GM19395 (cell line): Measurements from ENCODE around the gene OGDH.
A peak's percentile ranks its signal among the peaks of the same experiment; 100 is the strongest.

Experiments used
- ATAC-seq: cut with Tn5 transposase; IDR thresholded peaks from one replicate; pipeline ENCODE4 v1.9.1; 2021; ENCODE audit warnings: mild to moderate bottlenecking, moderate library complexity; ENCODE audit not compliant: unreplicated experiment

Gene OGDH

DNA sequence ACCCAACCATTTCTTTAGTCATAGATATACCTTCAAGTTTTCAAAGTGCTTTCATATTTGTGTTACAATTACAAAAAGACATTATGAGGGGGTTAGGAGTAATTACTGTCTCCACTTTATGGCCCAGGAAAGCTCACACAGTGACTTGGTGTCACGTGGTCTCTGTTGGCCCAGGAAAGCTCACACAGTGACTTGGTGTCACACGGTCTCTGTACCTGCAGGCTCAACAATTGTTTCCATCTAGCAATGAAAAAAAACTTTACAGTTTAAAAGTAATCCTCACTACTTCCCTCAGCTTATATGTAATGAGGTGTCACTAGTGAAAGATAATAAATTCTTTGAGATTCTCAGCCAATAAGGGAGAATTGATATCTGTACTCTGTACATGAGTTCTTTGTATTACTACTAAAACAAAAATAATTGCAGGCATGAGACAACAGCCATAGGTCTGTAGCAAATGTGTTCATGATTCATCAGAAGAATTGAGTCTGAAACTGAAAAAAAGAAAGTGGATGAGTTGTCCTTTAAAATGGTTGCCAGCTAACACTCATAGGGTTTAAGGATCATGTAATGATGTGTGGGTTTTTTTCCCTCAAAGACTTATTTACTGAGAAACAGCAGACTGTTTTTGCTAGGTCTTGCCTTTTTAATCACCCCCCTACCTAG is 10.9 kb downstream of the OGDH start:
- no peak for ATAC-seq

DNA sequence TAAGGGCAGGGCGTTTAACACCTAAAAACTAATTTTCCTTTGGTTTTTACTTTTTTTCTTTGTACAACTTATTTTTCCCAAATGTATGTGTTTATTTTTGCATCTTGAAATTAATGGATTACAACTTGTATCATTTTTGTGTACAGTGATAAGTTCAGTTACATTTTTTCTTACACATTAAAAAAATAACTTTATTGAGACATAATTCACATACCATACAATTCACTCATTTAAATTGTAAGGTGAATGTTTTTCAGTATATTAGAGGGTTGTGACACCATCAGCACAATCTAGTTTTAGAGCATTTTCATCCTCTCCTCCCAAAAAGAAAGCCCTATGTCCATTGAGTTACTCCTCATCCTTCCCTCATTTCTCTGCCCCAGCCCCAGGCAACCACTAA is 11.6 kb downstream of the OGDH start:
- ATAC-seq: no peak

- ATAC-seq: no peak
Observed at GRCh38 chr7:44618753-44619152, 12.3 kb downstream of the OGDH start.

DNA sequence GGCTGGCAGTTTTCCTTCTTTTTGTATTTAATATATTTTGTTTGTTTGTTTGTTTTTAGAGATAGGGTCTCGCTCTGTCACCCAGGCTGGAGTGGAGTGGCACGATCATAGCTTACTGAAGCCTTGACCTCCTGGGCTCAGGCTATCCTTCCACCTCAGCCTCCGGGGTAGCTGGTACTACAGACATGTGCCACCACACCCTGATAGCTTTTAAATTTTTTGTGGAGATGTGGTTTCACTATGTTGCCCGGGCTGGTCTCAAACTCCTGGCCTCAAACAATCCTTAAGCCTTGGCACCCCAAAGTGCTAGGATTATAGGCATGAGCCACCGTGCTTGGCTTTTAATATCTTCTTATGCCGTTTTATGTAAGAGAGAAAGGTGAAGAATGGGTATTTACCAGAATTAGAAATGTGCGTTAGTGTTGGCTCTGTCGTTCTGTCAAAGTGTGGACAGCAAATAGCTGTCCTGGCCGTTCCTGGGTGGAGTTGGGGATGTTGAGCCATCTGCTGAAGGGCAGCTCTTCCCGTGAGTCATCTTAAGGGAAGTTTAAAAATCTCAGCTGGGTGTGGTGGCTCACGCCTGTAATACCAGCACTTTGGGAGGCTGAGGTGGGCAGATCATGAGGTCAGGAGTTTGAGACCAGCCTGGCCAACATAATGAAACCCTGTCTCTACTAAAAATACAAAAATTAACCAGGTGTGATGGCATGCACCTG is 14.8 kb downstream of the OGDH start:
- ATAC-seq: no peak

DNA sequence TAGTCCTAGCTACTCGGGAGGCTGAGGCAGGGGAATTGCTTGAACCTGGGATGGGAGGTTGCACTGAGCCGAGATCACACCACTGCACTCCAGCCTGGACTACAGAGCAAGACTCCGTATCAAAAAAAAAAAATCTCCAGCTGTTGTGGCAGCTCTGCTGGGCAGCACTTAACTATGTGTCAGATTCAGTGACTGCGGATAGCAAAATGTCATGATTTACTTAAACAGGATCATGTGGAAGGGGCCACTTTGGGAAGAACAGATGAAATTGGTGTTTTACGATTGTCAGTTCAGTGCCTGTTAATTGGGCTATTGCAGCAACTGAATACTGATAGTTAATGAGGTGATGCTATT is 15.3 kb downstream of the OGDH start:
- ATAC-seq: no peak

DNA sequence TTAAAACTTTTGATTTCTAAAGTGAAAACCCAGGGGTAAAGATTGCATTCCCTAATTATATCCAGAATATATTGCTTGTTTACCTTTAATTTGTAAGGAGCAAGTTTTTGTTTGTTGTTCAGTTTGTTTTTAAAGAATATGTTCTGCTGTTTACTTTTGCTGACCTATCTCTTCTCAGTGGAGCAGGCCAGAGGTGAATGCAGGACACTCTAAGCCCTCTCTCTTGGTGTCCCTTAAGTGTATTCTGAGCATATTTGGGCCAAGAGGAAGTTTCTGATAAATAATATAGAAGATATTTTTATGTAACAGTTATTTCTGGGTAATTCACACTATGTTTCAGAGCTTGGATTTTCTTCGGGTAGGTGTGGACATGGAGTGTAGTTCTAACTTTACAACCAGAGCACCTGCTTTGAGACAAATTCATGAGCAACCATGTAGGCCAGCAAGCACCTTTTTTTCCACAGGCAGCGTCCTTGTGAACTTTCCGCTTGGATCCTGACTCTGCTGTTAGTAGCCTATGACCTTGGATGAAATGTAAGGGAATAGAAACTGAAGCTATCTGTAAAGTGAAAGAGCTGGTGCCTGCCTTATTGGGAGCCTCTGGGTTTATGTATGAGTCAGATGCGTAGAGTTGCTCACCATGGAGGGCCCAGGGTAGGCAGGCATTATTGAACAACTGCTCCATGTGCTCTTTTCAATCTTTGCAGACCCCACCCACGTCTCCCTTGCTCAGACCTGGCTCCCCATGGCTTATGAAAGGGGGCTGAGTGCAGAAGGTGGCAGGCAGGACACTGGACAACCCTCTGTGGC is 16.1 kb downstream of the OGDH start:
- ATAC-seq: peak; percentile 77

GRCh38 chr7:44624318-44624717 is 17.9 kb downstream of the OGDH start:
- ATAC-seq: no peak

GRCh38 chr7:44625526-44626471 is 19.4 kb downstream of the OGDH start:
- ATAC-seq: no peak

GRCh38 chr7:44626620-44627019 is 20.2 kb downstream of the OGDH start:
- no peak for ATAC-seq

DNA sequence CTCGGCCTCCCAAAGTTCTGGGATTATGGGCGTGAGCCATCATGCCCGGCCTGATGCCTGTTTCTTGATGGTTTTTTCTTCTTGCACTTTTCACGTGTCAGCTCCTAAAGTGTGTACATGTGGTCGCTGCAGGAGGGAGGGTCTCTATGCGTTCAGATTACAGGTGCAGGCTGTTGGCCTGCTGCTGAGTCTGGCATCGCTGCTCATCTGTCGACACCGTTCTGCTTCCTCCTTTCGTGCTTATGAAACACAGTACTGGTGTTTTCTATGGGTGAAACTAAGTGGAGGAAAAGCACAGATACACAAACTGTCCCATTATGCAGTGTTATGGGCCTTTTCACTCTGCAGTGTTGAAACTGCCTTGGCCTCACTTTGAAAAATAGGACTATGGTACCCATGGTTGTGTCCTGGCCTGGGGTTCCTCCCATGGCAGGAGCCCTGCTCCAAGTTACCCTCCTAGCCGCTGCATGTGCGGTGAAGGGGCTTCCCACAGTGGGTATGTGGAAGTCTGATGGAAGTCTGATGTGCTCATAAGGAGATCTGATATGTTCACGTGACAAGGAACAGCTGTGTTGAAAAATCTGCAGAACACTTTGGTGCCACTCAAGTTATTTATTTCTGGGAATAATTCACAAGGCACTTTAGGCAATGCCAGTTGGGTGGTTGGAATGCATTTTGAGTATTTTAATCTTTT is 23.5 kb downstream of the OGDH start:
- peak; percentile 50 for ATAC-seq

DNA sequence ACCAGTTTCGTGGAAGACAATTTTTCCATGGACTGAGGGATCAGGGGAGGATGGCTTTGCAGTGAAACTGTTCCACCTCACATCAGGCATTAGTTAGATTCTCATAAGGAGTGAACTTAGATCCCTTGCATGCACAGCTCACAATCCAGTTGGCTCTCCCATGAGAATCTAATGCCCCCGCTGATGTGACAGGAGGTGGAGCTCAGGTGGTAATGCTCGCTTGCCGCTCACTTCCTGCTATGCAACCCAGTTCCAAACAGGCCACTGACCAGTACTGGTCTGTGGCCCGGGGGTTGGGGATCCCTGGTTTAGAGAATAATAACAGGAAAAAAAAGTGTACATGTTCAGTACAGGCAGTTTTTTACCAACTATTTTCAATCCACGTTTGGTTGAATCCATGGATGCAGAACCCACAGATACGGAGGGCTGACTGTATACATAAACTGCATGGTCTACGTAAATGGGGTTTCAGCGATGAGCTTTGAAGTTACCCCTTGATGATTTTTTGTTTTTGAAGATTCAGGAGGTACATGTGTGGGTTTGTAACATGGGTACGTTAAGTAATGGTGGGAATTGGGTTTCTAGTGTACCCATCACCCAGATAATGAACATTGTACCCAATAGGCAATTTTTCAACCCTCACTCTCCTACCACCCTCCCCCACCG is 24.5 kb downstream of the OGDH start:
- ATAC-seq: no peak

DNA sequence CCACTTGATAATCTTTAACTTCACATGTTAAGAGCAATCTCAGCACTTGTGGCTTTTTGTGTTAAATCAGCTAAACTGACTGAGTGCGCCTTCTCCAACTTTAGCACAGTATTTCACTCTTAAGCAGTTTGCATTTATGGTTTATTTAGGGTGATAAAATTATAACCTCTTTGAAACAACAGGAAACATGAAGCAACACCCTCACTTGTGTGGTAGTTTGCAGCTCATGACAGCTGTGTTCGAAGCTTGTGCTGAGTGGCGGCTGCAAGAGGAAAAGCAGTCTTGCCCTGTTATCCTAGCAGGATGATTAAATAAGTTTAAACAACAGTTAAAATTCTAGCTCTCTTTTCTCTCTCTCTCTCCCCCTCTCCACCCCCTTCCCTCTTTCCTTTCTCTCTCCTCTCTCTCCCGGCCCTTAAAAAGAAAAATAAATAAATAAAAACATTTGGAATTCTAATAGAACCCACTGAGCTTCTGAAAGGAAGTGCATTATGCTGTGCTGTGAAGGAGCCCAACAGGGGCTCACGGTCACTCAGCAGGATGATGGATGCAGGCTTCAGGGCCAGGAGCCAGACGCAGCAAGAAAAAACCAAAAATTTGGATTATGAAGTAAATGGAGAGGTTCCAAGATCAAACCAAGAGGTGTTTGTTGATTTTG is 25.2 kb downstream of the OGDH start:
- ATAC-seq: no peak

DNA sequence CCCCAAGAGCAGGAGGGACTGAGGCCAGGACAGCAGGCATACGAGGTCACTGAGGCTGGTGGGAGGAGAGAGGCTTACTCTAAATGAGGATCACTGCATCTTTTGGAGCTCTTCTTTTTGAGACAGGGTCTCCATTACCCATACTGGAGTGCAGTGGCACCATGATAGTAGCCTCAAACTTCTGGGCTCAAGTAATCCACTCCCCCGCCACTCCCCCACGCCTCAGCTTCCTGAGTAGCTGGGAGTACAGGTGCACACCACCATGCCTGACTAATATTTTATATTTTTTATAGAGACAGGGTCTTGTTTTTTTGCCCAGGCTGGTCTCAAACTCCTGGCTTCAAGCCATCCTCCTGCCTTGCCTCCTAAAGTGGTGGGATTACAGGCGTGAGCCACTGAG is 25.8 kb downstream of the OGDH start:
- ATAC-seq: no peak

DNA sequence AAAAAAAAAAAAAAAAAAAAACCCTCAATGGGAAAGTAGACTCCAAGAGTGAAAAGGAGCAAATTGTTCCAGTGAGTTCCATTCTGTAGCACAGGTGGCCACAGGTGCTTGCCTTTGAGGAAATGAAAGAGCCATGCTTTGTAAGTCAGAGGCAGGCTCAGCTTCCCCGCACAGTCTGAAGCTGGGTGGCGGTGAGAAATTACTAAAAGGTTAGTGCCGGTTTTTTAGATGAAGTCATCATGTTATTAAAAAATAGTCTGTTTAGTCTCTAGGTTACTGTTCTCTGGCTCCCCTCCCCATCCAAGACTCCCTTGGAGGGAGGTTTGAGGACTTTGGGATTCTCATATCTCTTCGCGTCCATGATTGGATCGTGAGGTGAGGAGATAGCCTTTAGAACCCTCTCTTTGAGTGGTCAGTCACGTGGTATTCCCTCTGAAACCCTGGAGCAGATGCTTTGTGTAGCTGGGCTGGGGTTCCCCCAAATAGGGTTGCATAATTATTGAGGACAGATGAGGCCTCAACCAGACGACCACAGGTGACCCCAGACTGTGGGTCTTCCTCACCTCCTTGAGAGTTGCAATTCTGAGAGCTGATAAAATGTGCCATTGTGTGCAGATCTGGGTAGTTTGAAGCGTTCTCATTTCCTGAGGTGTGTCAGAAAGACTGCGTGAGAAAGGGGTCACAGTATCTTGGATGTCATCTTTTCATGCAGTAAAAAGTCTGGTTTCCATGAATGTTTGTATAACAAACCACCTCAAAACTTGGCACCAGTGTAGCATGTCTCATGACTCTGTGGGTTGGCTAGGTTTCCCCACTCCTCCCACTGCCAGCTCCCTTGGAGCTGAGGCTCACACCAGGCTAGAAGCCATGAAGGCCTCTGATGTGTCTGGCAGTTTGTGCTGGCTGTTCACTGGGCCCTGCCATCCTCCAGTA is 27.1 kb downstream of the OGDH start:
- peak; percentile 67 for ATAC-seq

GRCh38 chr7:44634187-44634838 is 27.9 kb downstream of the OGDH start:
- no peak for ATAC-seq

- no peak for ATAC-seq
Observed at GRCh38 chr7:44634839-44635591, 28.6 kb downstream of the OGDH start.

GRCh38 chr7:44636041-44636584 is 29.7 kb downstream of the OGDH start:
- ATAC-seq: no peak
